HG03108 (cell line): Measurements from ENCODE around the gene UGT1A4.
"Not testable (repeated sequence)": the region's sequence is repeated elsewhere in the genome, so short reads cannot be mapped to it uniquely, and the experiment has no call there.

Experiments used
- ATAC-seq: cut with Tn5 transposase; IDR thresholded peaks from one replicate; pipeline ENCODE4 v1.9.1; 2021; ENCODE audit warnings: moderate library complexity; ENCODE audit not compliant: unreplicated experiment

Gene UGT1A4

DNA sequence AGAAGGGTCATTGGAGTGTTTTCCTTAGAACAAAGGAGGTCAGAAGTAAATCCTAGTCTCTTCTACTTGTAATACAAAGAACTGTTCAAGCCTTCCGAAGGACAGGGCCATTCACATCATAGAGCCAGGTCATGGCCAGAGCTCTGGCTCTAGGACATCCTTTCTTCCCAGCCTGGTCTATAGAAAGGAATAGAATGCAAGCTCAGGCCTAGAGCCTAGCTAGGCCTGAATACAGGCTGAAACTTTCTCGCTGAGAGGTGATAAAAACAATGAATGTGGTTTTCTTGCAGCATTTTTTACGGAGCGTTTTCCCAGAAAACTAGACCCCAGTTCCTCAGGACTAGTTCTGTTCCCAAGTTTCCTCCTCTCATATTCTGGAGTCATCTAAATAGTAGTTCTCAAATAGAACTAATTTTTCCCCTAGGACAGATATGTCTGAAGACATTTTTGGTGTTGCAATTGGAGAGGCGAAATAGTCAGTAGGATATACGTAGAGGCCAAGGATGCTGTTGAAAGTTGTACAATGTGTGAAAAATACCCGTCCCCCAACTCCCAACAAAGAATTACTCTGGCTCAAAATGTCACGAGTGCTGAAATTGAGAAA is 19.0 kb upstream of the UGT1A4 start:
- ATAC-seq, result no peak

DNA sequence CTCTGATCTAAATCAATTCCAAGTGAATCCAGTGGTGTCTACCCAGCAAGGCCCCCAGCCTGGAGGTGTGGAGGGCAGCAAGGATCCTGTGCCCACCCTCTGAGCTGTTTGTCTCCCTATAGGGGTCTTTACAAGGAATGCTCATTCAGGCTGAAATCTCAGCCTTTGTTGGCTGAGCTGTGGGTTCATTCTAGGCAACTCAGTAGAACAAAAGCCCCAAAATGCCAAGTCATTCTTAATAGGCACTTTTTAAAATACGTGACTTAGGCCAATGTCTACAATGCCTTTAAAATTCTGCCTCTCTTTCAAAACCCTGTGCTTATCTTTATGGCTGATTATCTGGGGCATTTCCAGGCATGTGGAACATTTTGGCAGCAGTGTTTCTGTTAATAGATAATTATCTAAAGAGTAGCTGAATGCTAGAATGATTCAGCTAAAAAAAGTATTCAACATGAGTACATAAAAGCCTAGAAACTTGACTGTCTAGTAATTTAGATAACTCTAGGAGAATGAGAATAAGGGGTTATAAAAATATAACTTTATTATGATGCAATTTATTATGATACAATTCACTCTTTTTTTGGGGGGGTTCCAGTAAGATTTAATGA is 18.4 kb upstream of the UGT1A4 start:
- no peak for ATAC-seq

- not testable (repeated sequence) for ATAC-seq
Observed at GRCh38 chr2:233700842-233701241, 17.7 kb upstream of the UGT1A4 start.

GRCh38 chr2:233702238-233702637 is 16.3 kb upstream of the UGT1A4 start:
- ATAC-seq, result no peak

DNA sequence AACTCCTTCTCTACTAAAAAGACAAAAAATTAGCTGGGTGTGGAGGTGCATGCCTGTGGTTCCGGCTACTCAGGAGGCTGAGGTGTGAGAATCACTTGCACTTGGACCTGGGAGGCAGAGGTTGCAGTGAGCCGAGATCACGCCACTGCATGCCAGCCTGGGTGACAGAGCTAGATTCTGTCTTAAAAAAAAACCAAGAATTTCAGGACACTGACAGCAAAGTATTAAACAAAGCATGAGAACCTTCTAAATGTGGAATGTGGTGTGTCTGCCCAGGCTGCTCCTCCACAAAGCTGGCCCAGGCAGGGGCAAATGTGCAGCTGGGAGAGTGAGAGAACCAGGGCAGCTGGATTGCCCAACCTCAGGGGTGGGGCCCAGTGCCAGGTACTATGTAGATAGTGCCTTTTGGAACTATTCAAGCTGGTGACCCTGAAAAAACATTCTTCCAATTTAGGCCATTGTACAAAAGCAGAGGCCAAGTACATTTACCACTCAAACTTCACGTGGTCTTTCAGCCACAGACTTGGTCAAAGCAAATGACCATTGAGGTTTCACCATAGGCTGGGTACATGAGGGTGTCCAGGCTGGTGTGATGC is 12.5 kb upstream of the UGT1A4 start:
- no peak for ATAC-seq

- ATAC-seq, result no peak
Observed at GRCh38 chr2:233706720-233707119, 11.8 kb upstream of the UGT1A4 start.

DNA sequence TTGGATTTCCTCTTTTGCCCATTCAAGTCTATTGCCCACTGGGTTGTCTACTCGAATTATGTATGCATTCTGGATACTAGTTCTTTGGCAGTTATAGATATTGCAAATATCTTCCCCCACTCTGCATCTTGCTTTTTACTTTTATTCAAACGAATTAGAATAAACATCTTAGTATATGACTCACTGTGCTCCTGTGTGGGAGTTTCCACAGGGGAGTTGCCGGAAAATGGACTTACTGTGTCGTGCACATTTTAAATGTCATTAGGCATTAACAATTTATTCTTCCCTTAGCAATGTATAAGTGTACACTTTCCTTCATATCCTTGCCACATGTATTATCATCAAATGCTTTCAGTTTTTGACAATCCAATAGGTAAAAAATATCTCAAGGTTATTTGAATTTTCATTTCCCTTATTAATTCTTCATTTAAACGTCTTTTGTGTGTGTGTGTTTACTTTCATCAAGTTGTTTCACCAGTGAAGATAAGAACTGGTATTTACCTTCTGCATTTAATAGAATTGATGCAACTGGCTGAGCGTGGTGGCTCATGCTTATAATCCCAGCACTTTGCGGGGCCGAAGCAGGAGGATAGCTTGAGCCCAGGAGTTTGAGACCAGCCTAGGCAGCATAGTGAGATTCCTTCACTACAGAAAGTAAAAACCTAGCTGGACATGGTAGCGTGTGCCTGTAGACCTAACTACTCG is 10.4 kb upstream of the UGT1A4 start:
- no peak for ATAC-seq

GRCh38 chr2:233708942-233709341 is 9.6 kb upstream of the UGT1A4 start:
- no peak for ATAC-seq

- peak; percentile 59 for ATAC-seq
Observed at GRCh38 chr2:233711312-233712008, 7.1 kb upstream of the UGT1A4 start.

GRCh38 chr2:233712611-233713261 is 5.8 kb upstream of the UGT1A4 start, which contains the start of gene UGT1A5:
UGT1A5 (plus strand) TSS chr2:233712907; CDS start chr2:233712992, 85 bp downstream.
- no peak for ATAC-seq

DNA sequence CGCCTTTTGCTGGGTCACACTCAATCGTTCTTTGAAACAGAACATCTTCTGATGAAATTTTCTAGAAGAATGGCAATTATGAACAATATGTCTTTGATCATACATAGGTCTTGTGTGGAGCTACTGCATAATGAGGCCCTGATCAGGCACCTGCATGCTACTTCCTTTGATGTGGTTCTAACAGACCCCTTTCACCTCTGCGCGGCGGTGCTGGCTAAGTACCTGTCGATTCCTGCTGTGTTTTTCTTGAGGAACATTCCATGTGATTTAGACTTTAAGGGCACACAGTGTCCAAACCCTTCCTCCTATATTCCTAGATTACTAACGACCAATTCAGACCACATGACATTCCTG is 5.3 kb upstream of the UGT1A4 start:
- no peak for ATAC-seq

GRCh38 chr2:233714121-233714520 is 4.4 kb upstream of the UGT1A4 start:
- ATAC-seq, result no peak

DNA sequence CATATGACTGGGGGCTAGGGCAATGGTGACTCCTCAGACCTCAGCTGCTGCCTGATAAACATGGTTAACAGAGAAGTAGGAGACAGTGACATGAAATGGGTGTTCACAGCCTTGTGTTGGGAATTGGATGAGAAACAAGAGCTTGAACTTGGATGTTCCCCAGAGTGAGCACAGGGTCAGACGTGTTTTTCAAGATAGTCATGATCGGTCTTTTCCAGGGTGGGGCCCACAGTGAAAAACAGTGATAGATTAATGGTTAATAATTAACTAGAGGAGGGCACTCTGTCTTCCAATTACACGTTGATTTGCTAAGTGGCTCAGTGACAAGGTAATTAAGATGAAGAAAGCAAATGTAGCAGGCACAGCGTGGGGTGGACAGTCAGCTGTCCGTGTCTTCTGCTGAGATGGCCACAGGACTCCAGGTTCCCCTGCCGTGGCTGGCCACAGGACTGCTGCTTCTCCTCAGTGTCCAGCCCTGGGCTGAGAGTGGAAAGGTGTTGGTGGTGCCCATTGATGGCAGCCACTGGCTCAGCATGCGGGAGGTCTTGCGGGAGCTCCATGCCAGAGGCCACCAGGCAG is 10.3 kb downstream of the UGT1A4 start, which contains the start of gene UGT1A3:
TSS of gene UGT1A3 (plus strand) at position 320 of the 579 bp plus-strand sequence. CDS start at position 405, 85 bp downstream.
- no peak for ATAC-seq

- ATAC-seq, result not testable (repeated sequence)
Observed at GRCh38 chr2:233736868-233737653, 18.5 kb downstream of the UGT1A4 start.

GRCh38 chr2:233740870-233741269 is 22.3 kb downstream of the UGT1A4 start:
- no peak for ATAC-seq

GRCh38 chr2:233743464-233744259 is 25.1 kb downstream of the UGT1A4 start:
- no peak for ATAC-seq

DNA sequence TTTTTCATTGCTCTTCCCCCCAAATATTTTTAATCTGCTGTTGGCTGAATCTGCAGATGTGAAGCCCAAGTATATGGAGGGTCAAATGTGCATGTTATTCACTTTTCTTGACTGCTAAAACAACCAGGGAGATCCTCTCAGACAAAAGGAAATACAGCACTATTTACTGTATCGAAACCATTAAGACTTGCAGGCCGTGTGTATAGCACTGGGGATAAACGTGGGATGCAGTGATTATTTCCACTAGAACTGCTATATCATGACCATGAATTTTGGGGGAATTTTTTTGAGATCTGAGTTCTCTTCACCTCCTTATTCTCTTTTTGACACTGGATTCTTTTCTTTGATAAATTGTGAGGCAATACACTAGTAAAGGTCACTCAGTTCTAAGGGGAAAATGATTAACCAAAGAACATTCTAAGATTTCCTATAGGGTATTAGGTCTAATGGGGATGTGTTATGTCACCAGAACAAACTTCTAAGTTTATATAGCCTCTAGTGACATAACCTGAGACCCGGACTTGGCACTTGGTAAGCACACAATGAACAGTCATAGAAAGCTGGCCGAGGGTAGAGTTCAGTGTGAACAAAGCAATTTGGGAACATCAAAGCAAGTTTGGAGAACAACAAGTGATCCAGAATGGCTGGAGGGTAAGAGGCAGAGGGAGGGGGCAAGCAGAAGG is 26.7 kb downstream of the UGT1A4 start:
- ATAC-seq, result no peak

GRCh38 chr2:233745838-233746237 is 27.3 kb downstream of the UGT1A4 start:
- ATAC-seq, result not testable (repeated sequence)
